Skeletal muscle tissue (tissue), 5 donors: ENCODE data around the gene MGME1. TPM values are rescaled to one million over a fixed set of nuclear protein-coding genes. Genes with fewer than 3 reads are reported as not detected.

Source experiments
- H3K27ac ChIP-seq: one replicate; pipeline ENCODE4 v1.7.0; 2013; ENCODE audit warnings: mild to moderate bottlenecking, low read depth, low read length, inconsistent platforms
- H3K27me3 ChIP-seq, 3 donors: one replicate each; pipeline ENCODE4 v1.7.0; 2013; ENCODE audit warnings: low read length in 3 of 3; ENCODE audit not compliant: control insufficient read depth in 3 of 3, insufficient read depth in 3 of 3
- H3K36me3 ChIP-seq, 3 donors: one replicate each; pipeline ENCODE4 v1.7.0; 2013; ENCODE audit warnings: low read length in 3 of 3; ENCODE audit not compliant: control insufficient read depth in 3 of 3, insufficient read depth in 3 of 3
- H3K4me1 ChIP-seq, 3 donors: one replicate each; pipeline ENCODE4 v1.7.0; 2013; ENCODE audit warnings: low read length in 3 of 3, mild to moderate bottlenecking in 3 of 3; ENCODE audit not compliant: control insufficient read depth in 3 of 3, insufficient read depth in 3 of 3
- H3K4me3 ChIP-seq, 3 donors: one replicate each; pipeline ENCODE4 v1.7.0; 2013; ENCODE audit warnings: low read length in 3 of 3
- H3K9ac ChIP-seq, 3 donors: one replicate each; pipeline ENCODE4 v1.7.0; 2013; ENCODE audit warnings: low read length in 3 of 3, mild to moderate bottlenecking in 3 of 3, moderate library complexity in 2 of 3, low read depth in 1 of 3
- H3K9me3 ChIP-seq, 3 donors: one replicate each; pipeline ENCODE4 v1.7.0; 2013; ENCODE audit warnings: low read length in 3 of 3; ENCODE audit not compliant: control insufficient read depth in 3 of 3
- small RNA-seq: library from RNA; depleted of rRNA; stranded (forward); fragments of <200 nt; gene quantifications from one replicate; pipeline ENCODE3, GENCODE V24; 2014
- total RNA-seq: library from RNA; depleted of rRNA; stranded (reverse); fragments of >200 nt; gene quantifications from one replicate; pipeline ENCODE4 v1.2.3, GENCODE V29; 2014
- donor health status: Osteomylitis.

Gene MGME1
- total RNA-seq, 1 donor from 2014 or later, result 6.8 TPM

GRCh38 chr20:18039063-18039462 is 70.2 kb downstream of the MGME1 start:
- H3K4me1 ChIP-seq, result no peaks in the 10 kb centered on the region
- peaks cover 2 to 33% (median 25%) of the 10 kb centered on the region in 3 donors for H3K27me3 ChIP-seq
- H3K9ac ChIP-seq, result no peak overlapping the region
- H3K36me3 ChIP-seq, result no peaks in the 10 kb centered on the region
- no peak overlapping the region for H3K27ac ChIP-seq
- H3K4me3 ChIP-seq, result no peak overlapping the region
- peaks cover 4 to 11% (median 5%) of the 10 kb centered on the region in 3 donors for H3K9me3 ChIP-seq

Small RNA genes lying within 50 kb of the gene (small RNA-seq; reads per million reads assigned to genes)
- 218 reads per million, percentile 97 among the genes with 10 or more reads in this experiment for gene SNORD17

Other genes with a start within 250 kb of the MGME1 start
- gene SNX5, start 224 bp upstream of the MGME1 start, total RNA-seq, result 95.0 TPM
- not detected for gene OVOL2, start 88.9 kb downstream of the MGME1 start, total RNA-seq
- gene KAT14, start 168.8 kb downstream of the MGME1 start, total RNA-seq, result 19.8 TPM
- gene PET117, start 168.8 kb downstream of the MGME1 start, total RNA-seq, result 5.7 TPM